NCI-H2029 (cell line): ENCODE results near the gene GAPVD1.
A peak's percentile ranks its signal among the peaks of the same experiment; 100 is the strongest.
"Not testable (repeated sequence)": the region's sequence is repeated elsewhere in the genome, so short reads cannot be mapped to it uniquely, and the experiment has no call there.

Experiments
- DNase-seq: peaks from one replicate; lab custom pipeline; 2025; lab: John Stamatoyannopoulos, UW

Gene GAPVD1

DNA sequence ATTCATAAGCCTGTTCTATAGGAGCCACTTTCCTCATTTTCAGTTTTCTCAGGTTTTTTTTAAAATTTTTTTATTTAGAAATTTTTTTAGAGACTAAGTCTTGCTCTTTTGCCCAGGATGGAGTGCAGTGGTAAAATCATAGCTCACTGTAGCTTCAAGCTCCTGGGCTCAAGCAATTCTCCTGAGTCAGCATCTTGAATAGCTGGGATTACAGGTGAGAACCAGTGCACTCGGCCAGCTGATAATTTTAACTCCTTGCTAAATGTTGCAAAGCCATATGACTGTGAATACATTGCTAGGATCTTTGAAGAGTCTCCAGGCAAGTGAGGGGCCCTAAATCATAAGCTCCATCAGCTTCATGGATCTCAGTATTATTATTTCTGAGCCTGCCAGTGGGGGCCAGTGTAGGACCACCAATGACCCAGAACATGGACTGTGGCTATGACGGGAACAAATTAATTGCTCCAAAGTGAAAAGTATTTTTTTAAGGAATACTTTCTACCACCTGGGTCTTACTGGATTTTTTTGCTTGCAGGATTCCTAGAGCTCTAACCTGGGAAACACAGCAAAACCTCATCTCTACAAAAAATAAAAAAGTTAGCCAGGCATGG lies 5.7 kb upstream of the GAPVD1 start:
- no peak for DNase-seq

DNA sequence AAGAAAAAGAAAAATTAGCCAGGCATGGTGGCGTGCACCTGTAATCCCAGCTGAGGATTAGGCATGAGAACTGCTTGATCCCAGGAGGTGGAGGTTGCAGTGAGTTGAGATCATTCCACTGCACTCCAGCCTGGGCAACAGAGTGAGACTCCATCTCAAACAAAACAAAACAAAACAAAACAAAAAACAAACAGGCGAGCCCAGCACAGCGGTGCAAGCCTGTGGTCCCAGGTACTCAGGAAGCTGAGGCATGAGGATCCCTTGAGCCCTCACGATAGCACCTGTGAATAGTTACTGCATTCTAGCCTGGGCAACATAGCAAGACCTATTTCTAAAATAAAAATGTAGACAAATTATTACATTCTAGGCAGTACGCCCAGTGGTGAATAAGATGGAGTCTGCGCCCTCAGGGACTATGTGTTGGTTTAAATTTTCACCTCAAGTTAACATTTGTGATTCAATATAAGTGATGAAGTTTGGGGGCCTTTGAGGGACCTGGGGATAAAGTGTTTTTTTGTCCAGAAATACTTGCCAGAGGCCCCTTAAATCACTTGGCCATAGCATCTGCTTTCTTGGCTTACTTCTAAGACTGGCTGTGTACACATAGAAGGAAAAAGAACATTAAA lies 3.4 kb upstream of the GAPVD1 start:
- no peak for DNase-seq

DNA sequence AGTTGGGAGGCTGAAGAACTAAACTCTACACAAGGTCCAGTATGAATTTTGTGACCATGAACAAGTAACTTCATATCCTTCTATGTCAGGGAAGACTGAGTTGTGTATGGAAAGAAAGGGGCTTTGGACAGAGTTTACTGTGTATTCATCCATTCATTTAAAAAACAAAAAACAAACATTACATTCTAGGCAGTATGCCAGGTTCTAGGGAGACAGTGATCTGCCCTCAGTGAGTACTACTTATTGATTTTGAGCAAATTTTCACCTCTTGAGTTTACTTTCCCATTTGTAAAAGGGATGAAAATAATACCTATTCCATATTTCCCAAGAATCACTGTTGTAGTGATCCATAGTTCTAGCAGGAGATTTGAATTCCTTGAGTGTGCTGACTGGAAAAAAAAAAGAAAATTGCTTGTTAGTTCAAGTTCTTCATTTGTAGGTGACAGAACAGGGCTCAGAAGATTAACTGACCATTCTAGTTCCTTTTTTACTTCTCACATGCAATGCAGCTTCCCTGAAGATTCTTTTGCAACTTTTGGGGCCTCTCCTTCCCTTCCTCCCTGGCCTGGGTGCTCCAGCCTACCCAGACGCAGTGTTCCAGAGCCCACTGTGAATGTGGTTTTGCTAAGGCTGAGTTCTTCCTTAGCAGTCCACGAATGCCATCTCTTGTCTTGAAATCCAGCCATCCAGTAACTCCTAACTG lies 2.6 kb upstream of the GAPVD1 start:
- peak; percentile 14 for DNase-seq

DNA sequence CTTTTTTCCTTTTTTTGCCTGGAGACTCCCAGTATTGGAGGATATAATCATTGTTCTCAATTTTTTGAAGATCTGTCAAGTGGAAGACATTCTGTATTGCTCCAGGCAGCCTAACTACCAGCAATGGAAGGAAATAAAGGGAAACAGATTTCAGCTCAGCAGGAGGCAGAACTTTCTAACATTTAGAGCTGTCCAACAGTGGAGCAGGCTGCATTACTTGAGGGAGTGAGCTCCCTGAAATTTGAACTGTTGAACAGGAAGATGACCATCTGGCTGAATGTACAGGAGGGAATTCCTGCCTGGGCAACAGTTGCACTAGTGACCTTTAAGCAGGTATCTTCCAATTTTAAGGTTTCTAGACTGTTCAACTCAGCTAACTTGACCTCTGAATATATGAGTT lies 1.1 kb upstream of the GAPVD1 start:
- DNase-seq: no peak

DNA sequence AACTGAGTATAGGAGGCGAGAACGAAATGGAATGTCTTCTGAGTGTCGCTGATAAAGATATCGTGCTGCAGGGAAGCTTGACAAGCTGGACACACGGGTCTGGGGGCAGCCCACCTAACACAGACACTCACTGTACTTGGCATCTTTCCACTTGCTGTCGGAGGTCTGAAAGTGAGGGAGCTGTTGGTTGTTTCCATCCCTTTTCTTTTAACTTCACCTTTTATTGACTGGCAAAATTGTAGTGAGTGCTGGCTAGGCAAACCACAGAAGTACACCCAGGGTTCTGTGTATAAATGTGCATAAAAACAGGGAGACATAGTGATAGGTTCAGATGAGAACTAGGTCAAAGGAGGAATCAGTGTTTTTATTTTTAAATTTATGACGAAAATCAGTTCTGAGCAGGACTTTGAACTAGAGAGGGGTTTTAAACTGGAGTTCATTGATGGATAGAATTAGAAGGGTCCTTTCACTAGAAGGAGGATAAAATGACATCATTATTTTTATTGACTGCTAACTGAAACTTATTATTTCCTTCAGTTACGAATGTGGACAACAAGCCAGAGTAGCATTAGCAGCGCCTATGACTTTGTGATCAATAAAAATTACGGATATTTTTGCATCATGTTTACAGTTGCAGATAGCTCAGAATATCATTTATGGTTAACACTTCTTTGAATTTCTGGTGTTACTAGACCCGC lies 817 bp downstream of the GAPVD1 start:
- no peak for DNase-seq

DNA sequence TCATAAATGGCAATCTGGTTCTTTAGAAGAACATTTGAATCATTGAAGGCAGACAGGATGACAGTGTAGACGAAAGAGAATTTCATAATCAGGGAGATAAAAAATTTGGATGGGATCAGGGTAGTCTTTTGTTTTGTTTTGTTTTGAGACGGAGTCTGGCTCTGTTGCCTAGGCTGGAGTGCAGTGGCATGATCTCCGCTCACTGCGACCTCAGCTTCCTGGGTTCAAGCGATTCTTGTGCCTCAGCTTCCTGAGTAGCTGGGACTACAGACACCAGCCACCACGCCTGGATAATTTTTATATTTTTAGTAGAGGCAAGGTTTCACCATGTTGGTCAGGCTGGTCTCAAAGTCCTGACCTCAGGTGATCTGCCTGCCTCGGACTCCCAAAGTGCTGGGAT lies 2.4 kb downstream of the GAPVD1 start:
- not testable (repeated sequence) for DNase-seq

DNA sequence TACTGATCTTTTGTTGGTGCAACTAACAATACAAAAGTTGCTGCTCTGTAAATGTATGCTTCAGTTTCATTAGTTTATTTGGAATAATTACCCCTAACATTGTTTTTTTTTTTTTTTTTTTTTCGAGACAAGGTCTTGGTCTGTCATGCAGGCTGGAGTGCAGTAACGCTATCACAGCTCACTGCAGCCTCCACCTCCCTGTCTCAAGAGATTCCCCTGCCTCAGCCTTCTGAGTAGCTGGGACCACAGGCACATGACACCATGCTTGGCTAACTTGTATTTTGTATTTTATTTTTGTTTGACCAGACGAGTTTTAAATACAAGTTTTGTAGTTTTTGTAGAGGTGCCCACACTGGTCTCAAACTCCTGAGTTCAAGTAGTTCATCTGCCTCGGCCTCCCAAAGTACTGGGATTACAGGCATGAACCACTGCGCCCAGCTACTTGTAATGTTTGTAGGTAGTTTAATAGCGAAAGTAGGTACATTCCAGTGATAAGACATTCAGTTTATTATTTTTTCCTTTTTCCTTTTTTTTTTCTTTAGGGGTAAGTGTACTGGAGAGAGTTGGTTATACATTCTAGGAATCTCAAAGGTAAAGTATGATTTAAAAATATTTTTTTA lies 6.9 kb downstream of the GAPVD1 start:
- DNase-seq: no peak

DNA sequence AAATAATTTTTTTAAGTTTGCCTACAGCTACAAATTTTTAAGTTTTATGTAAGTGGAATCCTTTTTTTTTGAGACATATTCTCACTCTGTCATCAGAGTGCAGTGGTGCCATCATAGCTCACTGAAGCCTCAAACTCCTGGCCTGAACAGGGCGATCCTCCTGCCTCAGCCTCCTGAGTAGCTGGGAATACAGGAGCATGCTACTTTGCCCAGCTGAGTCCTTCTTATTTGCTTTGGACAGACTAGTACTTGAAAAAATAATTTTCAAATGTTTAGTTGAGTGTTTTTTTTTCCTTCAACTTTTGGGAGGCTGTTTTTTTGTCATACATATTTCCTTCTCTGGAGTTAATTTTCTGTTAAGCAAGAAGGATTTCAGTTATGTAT lies 7.4 kb downstream of the GAPVD1 start:
- no peak for DNase-seq

DNA sequence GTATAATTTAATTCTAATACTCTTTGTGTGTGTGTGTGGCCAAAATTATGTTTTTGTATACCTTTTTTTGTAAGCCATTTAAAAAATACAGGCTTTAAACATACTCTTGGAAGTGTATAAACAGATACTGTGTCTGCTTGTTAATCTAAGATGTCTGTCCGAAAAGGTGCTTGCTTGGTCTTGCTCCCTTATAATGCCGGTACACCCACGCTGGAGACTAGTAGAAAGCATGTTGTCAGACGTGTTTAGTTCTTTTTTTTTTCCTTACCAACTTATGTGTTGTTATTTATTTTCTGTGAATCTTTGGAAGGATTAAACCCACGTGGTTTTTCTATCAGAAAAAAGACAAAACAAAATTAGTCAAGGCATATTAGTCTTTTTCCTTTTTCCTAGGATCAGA lies 9.5 kb downstream of the GAPVD1 start:
- no peak for DNase-seq

DNA sequence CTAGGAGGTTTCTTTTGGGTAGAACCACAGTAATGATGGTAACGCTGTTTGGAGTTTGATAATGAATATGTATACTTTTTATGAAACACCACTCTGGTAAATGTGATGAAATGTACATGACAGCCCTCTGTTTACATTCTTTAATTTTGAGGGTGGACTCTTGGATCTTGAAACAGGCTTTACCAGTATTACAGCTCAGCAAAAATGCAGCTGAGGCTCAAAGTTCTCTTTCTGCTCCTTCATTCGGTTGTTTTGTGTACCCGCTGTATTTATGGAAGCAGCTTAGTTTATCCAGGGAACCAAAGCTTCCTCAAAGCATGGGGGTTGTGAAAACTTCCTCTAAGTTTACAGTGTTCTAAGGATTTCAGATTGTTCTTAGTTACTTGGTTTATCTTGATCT lies 11.1 kb downstream of the GAPVD1 start:
- DNase-seq: no peak

DNA sequence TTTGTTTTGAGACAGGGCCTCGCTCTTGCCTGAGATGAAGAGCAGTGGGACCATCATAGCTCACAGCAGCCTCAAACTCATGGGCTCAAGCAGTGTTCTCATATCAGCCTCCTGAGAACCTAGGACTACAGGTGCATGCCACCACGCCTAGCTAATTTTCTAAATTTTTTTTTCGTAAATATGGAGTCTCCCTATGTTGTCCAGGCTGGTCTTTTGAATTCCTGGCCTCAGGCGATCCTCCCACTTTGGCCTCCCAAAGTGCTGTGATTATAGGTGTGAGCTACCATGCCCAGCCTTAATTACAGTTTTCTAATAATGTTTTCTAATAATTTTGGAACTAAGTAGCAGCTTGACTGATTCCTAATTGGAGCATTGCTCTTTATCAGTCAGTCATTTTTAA lies 15.1 kb downstream of the GAPVD1 start:
- no peak for DNase-seq

DNA sequence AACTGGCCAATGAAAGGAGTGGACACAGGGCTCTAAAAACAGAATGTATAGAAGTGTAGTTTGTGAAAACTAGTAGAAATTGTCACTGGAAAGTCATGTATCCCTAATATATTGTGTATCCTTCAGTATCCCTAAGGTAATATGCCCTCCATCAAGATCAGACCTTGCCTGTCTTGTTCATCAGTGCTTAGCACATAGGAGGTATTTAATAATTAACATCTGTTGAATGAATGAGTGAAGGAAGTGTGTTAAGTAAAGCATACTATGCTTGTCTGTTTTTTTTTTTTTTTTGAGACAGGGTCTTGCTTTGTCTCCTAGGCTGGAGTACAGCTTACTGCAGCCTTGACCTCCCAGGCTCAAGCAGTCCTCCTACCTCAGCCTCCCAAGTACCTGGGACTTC lies 15.8 kb downstream of the GAPVD1 start:
- no peak for DNase-seq

DNA sequence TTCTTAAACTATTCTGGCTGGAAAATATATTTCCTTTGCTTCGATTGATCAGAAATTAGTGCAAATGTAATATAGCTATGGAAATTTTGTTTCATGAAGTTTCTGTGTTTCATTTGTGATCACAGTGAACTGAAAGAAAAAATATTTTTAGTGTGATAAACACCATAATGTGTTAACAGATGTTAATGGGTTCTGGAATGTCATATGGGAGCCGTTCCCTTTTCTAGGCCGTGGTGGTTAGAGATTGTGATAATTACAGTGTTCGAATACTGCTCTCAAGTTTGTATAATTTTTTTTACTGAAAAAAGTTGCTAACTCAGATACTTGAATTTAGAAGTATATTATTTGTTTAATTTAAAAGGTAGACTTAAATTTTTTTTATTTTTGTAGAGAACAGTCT lies 19.3 kb downstream of the GAPVD1 start:
- no peak for DNase-seq

DNA sequence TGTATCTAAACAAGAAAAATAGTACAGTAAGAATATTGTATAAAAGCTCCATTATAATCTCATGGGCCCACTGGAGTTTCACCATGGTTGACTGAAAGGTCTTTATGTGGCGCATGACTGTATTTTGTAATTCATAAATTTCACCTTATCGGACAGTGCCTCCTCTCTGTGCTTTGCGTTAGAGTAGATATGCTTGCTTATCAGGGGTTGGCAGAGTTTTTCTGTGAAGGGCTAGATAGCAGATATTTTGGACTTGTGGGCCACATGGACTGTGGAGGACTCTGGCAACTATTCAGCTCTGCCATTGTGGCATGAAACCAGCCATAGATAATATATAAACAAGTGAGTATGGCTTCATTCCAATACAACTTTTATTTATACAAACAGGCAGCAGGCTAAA lies 23.2 kb downstream of the GAPVD1 start:
- DNase-seq: no peak

DNA sequence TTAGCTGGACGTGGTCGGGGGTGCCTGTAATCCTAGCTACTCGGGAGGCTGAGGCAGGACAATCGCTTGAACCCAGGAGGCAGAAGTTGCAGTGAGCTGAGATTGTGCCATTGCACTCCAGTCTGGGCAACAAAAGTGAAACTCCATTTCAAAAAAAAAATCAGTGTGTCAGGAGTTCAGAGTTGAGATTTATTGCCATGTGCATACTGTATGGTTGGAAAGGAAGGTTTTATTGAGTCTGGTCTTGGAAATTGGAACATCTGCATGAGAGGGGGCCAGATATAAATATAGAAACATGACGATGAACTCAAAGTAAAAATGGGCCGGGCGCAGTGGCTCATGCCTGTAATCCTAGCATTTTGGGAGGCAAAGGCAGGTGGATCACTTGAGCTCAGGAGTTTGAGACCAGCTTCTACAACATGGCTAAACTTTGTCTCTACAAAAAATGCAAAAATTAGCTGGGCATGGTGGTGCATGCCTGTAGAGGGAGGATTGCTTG lies 25.4 kb downstream of the GAPVD1 start:
- DNase-seq: not testable (repeated sequence)

DNA sequence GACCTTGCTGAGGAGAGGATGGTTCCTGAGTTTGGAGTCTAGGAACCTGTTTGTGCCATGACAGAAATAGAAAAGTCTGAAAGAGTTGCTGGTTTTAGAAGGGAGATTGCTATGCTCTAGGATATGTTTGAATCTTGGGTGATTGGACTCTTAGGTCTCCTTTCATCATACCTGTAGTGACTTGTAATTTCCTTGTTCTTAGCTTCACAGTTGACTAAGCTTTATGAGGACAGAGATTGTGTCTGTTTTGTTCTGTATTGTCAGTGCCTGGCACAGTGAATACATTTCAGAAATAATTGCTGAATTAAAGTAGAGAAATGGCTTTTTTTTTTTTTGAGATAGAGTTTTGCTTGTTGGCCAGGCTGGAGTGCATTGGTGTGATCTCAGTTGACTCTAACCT lies 31.5 kb downstream of the GAPVD1 start:
- DNase-seq: no peak

DNA sequence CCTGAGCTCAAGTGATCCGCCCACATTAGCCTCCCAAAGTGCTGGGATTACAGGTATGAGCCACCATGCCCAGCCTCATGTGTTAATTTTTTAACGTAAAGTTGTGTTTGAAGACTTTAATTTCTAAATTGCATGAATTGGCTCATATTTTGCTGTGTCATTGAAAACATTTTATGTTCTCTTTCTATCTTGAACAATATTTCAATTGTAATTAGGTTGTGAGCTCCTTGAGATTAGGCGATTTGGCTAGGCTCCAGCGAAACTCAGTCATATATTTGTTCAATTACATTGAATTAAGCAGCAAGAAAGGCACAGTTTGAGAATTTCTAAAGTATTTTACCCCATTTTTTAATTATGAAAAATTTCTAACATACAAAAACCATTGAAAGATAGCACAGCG lies 34.0 kb downstream of the GAPVD1 start:
- DNase-seq: no peak

DNA sequence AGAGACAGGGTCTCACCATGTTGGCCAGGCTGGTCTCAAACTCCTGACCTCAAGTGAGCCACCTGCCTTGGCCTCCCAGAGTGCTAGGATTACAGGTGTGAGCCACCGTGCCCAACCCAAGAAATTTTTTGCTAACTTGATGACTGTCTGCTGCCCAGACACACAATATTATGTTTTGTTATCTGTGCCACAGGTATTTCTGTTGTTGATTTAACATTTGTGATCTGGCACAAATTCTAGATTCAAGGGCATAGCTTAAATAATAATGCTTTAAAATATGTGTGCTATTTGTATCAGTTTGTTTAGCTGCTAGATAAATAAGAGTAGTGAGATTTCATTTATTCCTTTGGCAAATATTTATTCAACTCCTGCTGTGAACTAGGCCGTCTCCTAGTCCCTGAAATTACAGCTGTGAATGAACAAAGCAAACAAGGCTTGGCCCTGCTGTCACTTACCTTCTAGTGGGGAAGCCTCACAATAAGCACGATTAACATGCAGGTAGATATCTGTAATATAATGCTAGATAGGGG lies 35.3 kb downstream of the GAPVD1 start:
- peak; percentile 95 for DNase-seq

DNA sequence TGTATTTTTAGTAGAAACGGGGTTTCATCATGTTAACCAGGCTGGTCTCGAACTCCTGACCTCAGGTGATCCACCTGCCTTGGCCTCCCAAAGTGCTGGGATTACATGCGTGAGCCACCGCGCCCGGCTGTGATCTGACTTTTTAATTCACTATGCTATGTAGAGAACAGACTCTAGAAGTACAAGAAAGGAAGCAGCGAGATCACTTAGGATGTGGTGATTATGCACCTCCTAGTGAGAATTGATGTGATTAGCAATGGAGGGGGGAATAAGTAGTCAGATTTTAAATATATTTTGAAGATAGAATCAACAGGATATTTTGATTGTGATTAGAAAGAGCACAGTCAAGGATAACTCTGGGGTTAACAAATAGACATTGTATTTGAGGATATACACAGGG lies 36.3 kb downstream of the GAPVD1 start:
- DNase-seq: no peak

DNA sequence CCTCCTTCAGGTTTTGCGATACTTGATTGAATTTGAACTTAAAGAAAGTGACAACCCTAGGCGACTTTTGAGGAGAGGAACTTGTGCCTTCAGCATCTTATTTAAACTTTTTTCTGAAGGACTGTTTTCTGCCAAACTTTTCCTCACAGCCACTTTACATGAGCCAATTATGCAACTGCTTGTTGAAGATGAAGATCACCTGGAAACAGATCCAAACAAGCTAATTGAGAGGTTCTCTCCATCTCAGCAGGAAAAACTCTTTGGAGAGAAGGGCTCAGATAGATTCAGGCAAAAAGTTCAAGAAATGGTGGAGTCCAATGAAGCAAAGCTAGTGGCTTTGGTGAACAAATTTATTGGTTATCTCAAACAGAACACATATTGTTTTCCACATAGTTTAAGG lies 40.6 kb downstream of the GAPVD1 start:
- DNase-seq: no peak

DNA sequence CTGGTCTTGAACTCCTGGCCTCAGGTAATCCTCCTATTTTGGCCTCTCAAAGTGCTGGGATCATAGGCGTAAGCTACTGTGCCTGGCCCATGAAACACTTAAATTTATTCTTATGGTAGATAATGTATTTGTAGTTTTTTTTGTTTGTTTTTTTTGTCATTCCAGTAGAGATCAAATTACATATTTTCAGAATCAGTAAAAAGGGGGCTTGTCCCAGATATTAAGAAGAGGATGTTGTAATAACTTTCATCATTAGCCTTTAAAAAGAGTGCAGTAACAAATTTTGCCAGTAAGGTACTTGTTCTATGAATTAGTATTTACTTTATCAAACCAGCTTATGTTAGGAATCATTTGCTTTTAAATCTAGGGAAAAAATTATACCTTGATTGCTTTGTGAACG lies 42.6 kb downstream of the GAPVD1 start:
- no peak for DNase-seq

DNA sequence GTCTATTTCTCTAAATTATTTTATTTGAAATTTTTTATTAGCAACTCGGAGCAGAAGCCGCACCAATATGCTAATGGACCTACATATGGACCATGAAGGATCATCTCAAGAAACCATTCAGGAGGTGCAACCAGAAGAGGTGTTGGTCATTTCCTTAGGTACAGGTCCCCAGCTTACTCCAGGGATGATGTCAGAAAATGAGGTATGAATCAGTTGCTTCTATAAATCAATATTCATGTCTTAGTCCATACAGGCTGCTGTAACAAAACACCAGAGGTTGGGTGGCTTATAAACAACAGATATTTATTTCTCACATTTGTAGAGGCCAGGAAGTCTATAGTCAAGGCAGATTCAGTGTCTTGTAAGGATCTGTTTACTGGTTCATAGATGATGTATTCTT lies 50.8 kb downstream of the GAPVD1 start:
- DNase-seq: no peak
